GM12892 (cell line): ENCODE measurements around the gene NAT16.

Experiments used
- POLR2A ChIP-seq: IDR thresholded peaks from 2 replicates; pipeline ENCODE4 v1.6.1; 2011; ENCODE audit warnings: low read depth, low read length, control low read depth
- POLR2AphosphoS5 ChIP-seq: IDR thresholded peaks from 2 replicates; pipeline ENCODE4 v1.6.1; 2011; ENCODE audit warnings: low read depth, low read length, control low read depth

DNA sequence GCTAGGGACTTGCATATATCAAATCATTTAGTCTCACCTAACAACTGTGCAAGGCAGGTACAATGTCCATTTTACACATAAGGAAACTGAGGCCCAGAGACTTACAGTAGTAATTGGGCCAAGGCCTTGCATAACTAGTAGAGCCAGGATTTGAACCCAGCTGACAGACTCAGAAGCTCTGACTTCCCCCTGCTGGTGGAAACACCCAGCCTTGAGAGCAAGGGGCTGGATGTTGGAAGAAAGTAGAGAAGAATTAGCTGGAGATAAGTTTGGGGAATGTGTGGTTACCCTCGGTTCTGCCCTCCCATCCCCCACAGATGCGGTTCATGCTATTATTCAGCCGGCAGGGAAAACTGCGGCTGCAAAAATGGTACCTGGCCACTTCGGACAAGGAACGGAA lies 23.8 kb downstream of the NAT16 start:
- TF ChIP-seq POLR2A: no peak
- no peak for TF ChIP-seq POLR2AphosphoS5
